Muscle of leg (tissue), 11 donors: Measurements from ENCODE around the gene RAP1GAP. TPM values are rescaled to one million over a fixed set of nuclear protein-coding genes. Genes with fewer than 3 reads are reported as not detected.

ENCODE experiments used
- DNase-seq: peaks from one replicate; pipeline ENCODE4 v3.0.0; 2013
- H3K27ac ChIP-seq: one replicate; pipeline ENCODE4 v1.5.1; 2013; ENCODE audit warnings: mild to moderate bottlenecking, low read length, control low read depth
- H3K27me3 ChIP-seq: one replicate; pipeline ENCODE4 v1.6.1; 2013; ENCODE audit warnings: low read length; ENCODE audit not compliant: control insufficient read depth, insufficient read depth
- H3K36me3 ChIP-seq: one replicate; pipeline ENCODE4 v1.6.1; 2013; ENCODE audit warnings: low read length; ENCODE audit not compliant: control insufficient read depth, insufficient read depth
- H3K4me1 ChIP-seq: one replicate; pipeline ENCODE4 v1.6.1; 2013; ENCODE audit warnings: low read length; ENCODE audit not compliant: control insufficient read depth, insufficient read depth
- H3K4me3 ChIP-seq: one replicate; pipeline ENCODE4 v1.5.1; 2013; ENCODE audit warnings: low read length, control low read depth
- H3K9me3 ChIP-seq: replicated peaks from 2 replicates; pipeline ENCODE4 v1.6.1; 2013; ENCODE audit warnings: low read depth, low read length; ENCODE audit not compliant: control insufficient read depth
- WGBS: methylation state at CpG from one replicate; pipeline ENCODE4 v1.1.5; 2013; ENCODE audit warnings: missing lambda C conversion rate; ENCODE audit not compliant: insufficient coverage; 5-methylcytosine and 5-hydroxymethylcytosine counted together
- polyA plus RNA-seq, 8 donors: library from polyadenylated mRNA; unstranded; fragments of 120-200 nt; gene quantifications; one replicate each; pipeline versions ENCODE4 v1.2.1 to v1.2.3, GENCODE V29; 2013; ENCODE audit warnings: inconsistent platforms in 1 of 8, low replicate concordance in 1 of 8; ENCODE audit not compliant: insufficient read length in 8 of 8, insufficient read depth in 1 of 8
- total RNA-seq: library from RNA; stranded (reverse); fragments of 120-200 nt; gene quantifications from one replicate; pipeline ENCODE4 v1.2.4, GENCODE V29; 2013

Gene RAP1GAP
- total and polyA plus RNA-seq, 9 donors = 0.62 to 4.9 (median 1.8) TPM

- H3K27me3 ChIP-seq = peaks cover 35% of the 10 kb centered on the region
Measured at GRCh38 chr1:21619375-21619947, 49.7 kb downstream of the RAP1GAP start.

GRCh38 chr1:21618561-21619374 lies 50.4 kb downstream of the RAP1GAP start:
- WGBS = 7% methylated on average over 15 of the region's 22 CpGs
- Histone ChIP-seq H3K4me1 (peaks cover 53% of the 10 kb centered on the region), H3K27me3 (peaks cover 35% of the 10 kb centered on the region), H3K9me3 (no peaks in the 10 kb centered on the region), H3K4me3 (no peak overlapping the region), H3K27ac (no peak overlapping the region), H3K36me3 (no peaks in the 10 kb centered on the region)
- DNase-seq = peak; percentile 72

More at GRCh38 chr1:21619375-21619947, 49.7 kb downstream of the RAP1GAP start:
- H3K4me1 ChIP-seq = peaks cover 59% of the 10 kb centered on the region
- no peaks in the 10 kb centered on the region for H3K36me3 ChIP-seq
- no peak for DNase-seq
- H3K27ac ChIP-seq = no peak overlapping the region
- H3K4me3 ChIP-seq = no peak overlapping the region
- 17% methylated on average over 1 of the region's 7 CpGs for WGBS
- no peaks in the 10 kb centered on the region for H3K9me3 ChIP-seq

- H3K9me3 ChIP-seq = no peaks in the 10 kb centered on the region
- no peak overlapping the region for H3K27ac ChIP-seq
- H3K27me3 ChIP-seq = peaks cover 32% of the 10 kb centered on the region
- 53% methylated on average over 7 of the region's 7 CpGs for WGBS
- no peak for DNase-seq
- no peak overlapping the region for H3K4me3 ChIP-seq
- H3K36me3 ChIP-seq = no peaks in the 10 kb centered on the region
- H3K4me1 ChIP-seq = peaks cover 45% of the 10 kb centered on the region
Measured at GRCh38 chr1:21618059-21618458, 51.1 kb downstream of the RAP1GAP start.

GRCh38 chr1:21617126-21617738 lies 51.9 kb downstream of the RAP1GAP start:
- peaks cover 29% of the 10 kb centered on the region for H3K27me3 ChIP-seq
- H3K4me3 ChIP-seq = no peak overlapping the region
- WGBS = 92% methylated on average over 6 of the region's 16 CpGs
- peaks cover 40% of the 10 kb centered on the region for H3K4me1 ChIP-seq
- DNase-seq = no peak
- no peaks in the 10 kb centered on the region for H3K36me3 ChIP-seq
- no peaks in the 10 kb centered on the region for H3K9me3 ChIP-seq
- no peak overlapping the region for H3K27ac ChIP-seq

GRCh38 chr1:21616372-21616771 lies 52.8 kb downstream of the RAP1GAP start:
- no peak for DNase-seq
- no peak overlapping the region for H3K27ac ChIP-seq
- 44% methylated on average over 4 of the region's 8 CpGs for WGBS
- no peaks in the 10 kb centered on the region for H3K9me3 ChIP-seq
- H3K4me1 ChIP-seq = peaks cover 33% of the 10 kb centered on the region
- peaks cover 22% of the 10 kb centered on the region for H3K27me3 ChIP-seq
- no peaks in the 10 kb centered on the region for H3K36me3 ChIP-seq
- no peak overlapping the region for H3K4me3 ChIP-seq

- Histone ChIP-seq H3K4me3 (no peak overlapping the region), H3K36me3 (no peaks in the 10 kb centered on the region), H3K9me3 (no peaks in the 10 kb centered on the region), H3K4me1 (peaks cover 16% of the 10 kb centered on the region), H3K27ac (no peak overlapping the region), H3K27me3 (peaks cover 9% of the 10 kb centered on the region)
- 85% methylated on average over 9 of the region's 11 CpGs for WGBS
- DNase-seq = no peak
Measured at GRCh38 chr1:21614419-21615115, 54.6 kb downstream of the RAP1GAP start.

- no peaks in the 10 kb centered on the region for H3K9me3 ChIP-seq
- H3K27ac ChIP-seq = no peak overlapping the region
- 65% methylated on average over 15 of the region's 19 CpGs for WGBS
- H3K4me3 ChIP-seq = no peak overlapping the region
- H3K36me3 ChIP-seq = no peaks in the 10 kb centered on the region
- H3K4me1 ChIP-seq = peaks cover 4% of the 10 kb centered on the region
- H3K27me3 ChIP-seq = peaks cover 4% of the 10 kb centered on the region
- DNase-seq = no peak
Measured at GRCh38 chr1:21613072-21613867, 55.9 kb downstream of the RAP1GAP start.

GRCh38 chr1:21612057-21612456 lies 57.1 kb downstream of the RAP1GAP start:
- WGBS = 93% methylated on average over 13 of the region's 13 CpGs
- H3K36me3 ChIP-seq = no peaks in the 10 kb centered on the region
- no peak for DNase-seq

GRCh38 chr1:21610989-21611785 lies 58.0 kb downstream of the RAP1GAP start:
- Histone ChIP-seq H3K4me1 (no peaks in the 10 kb centered on the region), H3K27me3 (peaks cover 2% of the 10 kb centered on the region), H3K9me3 (no peaks in the 10 kb centered on the region), H3K36me3 (no peaks in the 10 kb centered on the region), H3K4me3 (no peak overlapping the region), H3K27ac (no peak overlapping the region)
- 64% methylated on average over 15 of the region's 21 CpGs for WGBS
- DNase-seq = no peak

More at GRCh38 chr1:21612057-21612456, 57.1 kb downstream of the RAP1GAP start:
- no peaks in the 10 kb centered on the region for H3K4me1 ChIP-seq
- no peak overlapping the region for H3K27ac ChIP-seq
- H3K27me3 ChIP-seq = peaks cover 2% of the 10 kb centered on the region
- no peaks in the 10 kb centered on the region for H3K9me3 ChIP-seq
- no peak overlapping the region for H3K4me3 ChIP-seq
